Left ventricle myocardium inferior (tissue), 1 donor: Measurements from ENCODE around the gene HK3. TPM values are rescaled to one million over a fixed set of nuclear protein-coding genes. Genes with fewer than 3 reads are reported as not detected.

Source experiments
- DNase-seq: peaks from one replicate; pipeline ENCODE4 v3.0.0-alpha.2; 2020
- H3K27ac ChIP-seq: fragments of 200-600 bp; replicated peaks from 2 replicates; pipeline ENCODE4 v1.8.0; 2021
- H3K27me3 ChIP-seq: fragments of 200-600 bp; 2 replicates; pipeline ENCODE4 v1.8.0; 2021; ENCODE audit warnings: low read depth
- H3K36me3 ChIP-seq: fragments of 200-600 bp; 2 replicates; pipeline ENCODE4 v1.8.0; 2021
- H3K4me1 ChIP-seq: fragments of 200-600 bp; 2 replicates; pipeline ENCODE4 v1.8.0; 2021
- H3K4me3 ChIP-seq: fragments of 200-600 bp; 2 replicates; pipeline ENCODE4 v1.8.0; 2021; ENCODE audit warnings: mild to moderate bottlenecking, moderate library complexity
- H3K9me3 ChIP-seq: fragments of 200-600 bp; replicated peaks from 2 replicates; pipeline ENCODE4 v1.8.0; 2021
- intact Hi-C: fragments of 100-400 bp; cut with micrococcal nuclease; formaldehyde crosslinking; loops from one replicate; pipeline ENCODE4 v1.11.0; 2022
- total RNA-seq: library from RNA; stranded (reverse); fragmentation: NEBNext Ultra II Directional; extraction: Animal tissue kit (Norgen Biotek cat#: 25700); gene quantifications from one replicate; pipeline ENCODE4 v1.2.1, GENCODE V29; 2021
- TF ChIP-seq, protein P1 (sequence below): fragments of 200-600 bp; IDR thresholded peaks from 2 replicates; pipeline ENCODE4 v1.8.0; 2021; ENCODE audit warnings: antibody characterized with exemption, mild to moderate bottlenecking, borderline replicate concordance
- donor health status: DM: no; HTN: yes; CAD: no; lungs with severe emphysema.

Gene HK3
- total RNA-seq, 1 donor from 2014 or later: 3.5 TPM

DNA sequence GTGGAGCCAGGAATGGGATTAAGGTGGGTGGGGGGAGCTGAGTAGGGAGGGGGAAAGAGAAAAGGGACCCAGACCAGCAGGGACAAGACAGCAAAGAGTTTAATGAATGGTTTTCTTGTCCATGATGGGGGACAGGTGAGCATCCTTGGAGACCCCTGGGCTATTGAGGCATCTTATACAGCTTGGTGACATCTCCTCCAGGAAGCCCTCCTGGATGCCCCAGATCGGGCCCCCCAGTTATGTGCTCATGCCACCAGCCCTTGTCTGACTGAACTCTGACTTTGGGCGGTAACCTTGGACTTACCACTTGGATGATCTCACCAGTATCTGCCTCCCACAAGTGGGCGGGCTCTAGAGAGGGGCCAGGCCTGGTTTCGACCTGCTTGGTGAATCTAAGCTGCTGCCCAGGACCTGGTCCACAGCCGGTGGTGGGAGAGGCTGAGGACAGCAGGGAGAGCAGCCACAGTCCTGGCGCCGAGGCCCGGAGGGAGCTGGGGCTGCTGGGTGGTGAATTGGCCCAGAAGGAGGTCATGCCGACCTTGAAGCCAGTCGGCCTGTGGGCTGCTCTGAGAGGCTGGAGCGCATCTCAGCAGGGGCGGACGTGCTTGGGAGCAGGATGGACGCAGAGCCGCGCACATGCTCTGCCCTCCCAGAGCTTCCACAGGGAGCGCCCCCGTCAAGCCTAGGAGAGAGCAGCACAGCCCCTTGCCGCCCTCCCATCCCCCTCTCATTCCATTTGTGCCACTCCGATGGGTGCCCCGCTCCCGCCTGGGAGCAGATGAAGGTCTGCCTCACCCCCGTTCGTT, 52.6 kb downstream of the HK3 start:
- intact Hi-C loops: no loop called here
- DNase-seq: no peak

DNA sequence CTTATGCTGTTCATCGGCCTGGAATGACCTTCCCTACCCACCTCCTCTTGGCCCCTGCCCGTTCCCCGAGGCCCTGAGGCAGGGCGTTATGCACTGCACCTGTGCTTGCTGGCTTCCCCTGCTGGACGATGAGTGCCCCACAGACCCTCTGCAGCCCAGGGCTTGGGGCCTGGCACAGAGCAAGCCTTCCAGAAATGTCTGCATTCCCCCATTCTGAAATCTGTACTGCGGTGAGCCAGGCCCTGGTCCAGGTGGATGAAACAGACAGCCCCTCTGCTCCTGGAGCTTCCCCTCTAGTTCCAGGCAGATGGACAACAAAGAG, 53.8 kb downstream of the HK3 start:
- no peak overlapping the region for H3K4me3 ChIP-seq
- no peak for DNase-seq
- H3K4me1 ChIP-seq: no peaks in the 10 kb centered on the region
- no peaks in the 10 kb centered on the region for H3K36me3 ChIP-seq
- TF ChIP-seq, protein P1, sequence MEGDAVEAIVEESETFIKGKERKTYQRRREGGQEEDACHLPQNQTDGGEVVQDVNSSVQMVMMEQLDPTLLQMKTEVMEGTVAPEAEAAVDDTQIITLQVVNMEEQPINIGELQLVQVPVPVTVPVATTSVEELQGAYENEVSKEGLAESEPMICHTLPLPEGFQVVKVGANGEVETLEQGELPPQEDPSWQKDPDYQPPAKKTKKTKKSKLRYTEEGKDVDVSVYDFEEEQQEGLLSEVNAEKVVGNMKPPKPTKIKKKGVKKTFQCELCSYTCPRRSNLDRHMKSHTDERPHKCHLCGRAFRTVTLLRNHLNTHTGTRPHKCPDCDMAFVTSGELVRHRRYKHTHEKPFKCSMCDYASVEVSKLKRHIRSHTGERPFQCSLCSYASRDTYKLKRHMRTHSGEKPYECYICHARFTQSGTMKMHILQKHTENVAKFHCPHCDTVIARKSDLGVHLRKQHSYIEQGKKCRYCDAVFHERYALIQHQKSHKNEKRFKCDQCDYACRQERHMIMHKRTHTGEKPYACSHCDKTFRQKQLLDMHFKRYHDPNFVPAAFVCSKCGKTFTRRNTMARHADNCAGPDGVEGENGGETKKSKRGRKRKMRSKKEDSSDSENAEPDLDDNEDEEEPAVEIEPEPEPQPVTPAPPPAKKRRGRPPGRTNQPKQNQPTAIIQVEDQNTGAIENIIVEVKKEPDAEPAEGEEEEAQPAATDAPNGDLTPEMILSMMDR: no peak
- no peaks in the 10 kb centered on the region for H3K9me3 ChIP-seq
- peaks cover 100% of the 10 kb centered on the region for H3K27me3 ChIP-seq
- H3K27ac ChIP-seq: no peak overlapping the region
- intact Hi-C loops: no loop called here

More for the DNA sequence above, 52.6 kb downstream of the HK3 start:
- Histone ChIP-seq H3K4me1 (no peaks in the 10 kb centered on the region), H3K27me3 (peaks cover 100% of the 10 kb centered on the region), H3K36me3 (no peaks in the 10 kb centered on the region), H3K9me3 (no peaks in the 10 kb centered on the region), H3K4me3 (no peak overlapping the region), H3K27ac (no peak overlapping the region)
- TF ChIP-seq, protein P1: no peak

DNA sequence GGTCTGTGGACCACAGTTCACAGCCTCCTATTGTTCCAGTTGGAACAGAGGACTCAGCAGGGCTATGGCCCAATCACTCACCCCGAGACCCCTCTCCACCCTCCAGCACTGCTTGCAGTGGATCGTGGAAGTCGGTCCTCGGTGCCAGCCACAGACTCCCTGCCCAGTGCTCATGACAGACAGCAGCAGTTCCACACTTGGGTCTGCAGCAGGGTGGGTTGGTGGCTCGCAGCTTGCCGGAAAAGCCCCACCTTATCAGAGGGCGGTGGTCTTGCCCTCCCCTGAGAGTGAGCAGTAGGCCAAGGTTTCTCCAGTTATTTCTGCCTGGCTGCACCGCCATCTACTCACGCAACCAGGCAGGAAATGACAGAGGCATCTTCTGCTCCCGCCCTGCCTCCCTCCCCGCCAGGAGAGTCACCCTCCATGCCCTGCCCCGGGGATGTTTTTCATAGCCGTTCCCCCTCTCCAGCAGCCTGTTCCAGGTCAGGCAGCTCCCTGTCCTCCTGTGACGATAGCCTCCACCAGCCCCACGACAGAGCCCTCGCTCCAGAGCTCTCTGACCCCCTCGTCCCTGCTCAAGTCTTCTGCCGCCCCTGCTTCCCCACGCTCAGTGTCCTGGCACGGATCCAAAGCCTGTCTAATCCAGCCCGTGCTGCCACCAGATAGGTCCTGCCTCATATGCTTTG, 54.3 kb downstream of the HK3 start:
- no peaks in the 10 kb centered on the region for H3K9me3 ChIP-seq
- peaks cover 100% of the 10 kb centered on the region for H3K27me3 ChIP-seq
- DNase-seq: no peak
- intact Hi-C loops: no loop called here
- H3K36me3 ChIP-seq: no peaks in the 10 kb centered on the region
- no peak overlapping the region for H3K27ac ChIP-seq
- no peaks in the 10 kb centered on the region for H3K4me1 ChIP-seq
- TF ChIP-seq, protein P1: no peak
- H3K4me3 ChIP-seq: no peak overlapping the region

DNA sequence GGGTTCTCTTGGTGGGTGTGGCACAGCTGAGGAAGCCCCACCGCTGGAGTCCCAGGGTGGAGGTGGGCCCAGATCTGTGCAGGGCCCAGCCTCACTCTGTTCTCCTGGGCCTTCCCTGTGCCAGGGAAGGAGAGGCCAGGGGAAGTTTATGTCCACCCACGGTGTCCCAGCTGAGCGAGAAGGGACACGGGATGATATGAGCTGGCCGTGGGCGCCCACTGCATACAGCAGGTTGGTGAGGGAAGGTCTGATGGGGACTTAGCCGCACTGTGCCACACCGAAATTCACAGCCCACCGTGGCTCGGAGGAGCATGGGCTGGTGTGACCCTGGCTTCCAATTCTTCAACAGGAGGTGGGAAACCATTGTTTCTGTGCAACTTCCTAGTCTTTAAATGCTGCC, 54.9 kb downstream of the HK3 start:
- Histone ChIP-seq H3K9me3 (no peaks in the 10 kb centered on the region), H3K4me3 (no peak overlapping the region), H3K4me1 (no peaks in the 10 kb centered on the region), H3K36me3 (no peaks in the 10 kb centered on the region), H3K27ac (no peak overlapping the region), H3K27me3 (peaks cover 95% of the 10 kb centered on the region)
- DNase-seq: no peak
- TF ChIP-seq, protein P1: no peak
- intact Hi-C loops: no loop called here

DNA sequence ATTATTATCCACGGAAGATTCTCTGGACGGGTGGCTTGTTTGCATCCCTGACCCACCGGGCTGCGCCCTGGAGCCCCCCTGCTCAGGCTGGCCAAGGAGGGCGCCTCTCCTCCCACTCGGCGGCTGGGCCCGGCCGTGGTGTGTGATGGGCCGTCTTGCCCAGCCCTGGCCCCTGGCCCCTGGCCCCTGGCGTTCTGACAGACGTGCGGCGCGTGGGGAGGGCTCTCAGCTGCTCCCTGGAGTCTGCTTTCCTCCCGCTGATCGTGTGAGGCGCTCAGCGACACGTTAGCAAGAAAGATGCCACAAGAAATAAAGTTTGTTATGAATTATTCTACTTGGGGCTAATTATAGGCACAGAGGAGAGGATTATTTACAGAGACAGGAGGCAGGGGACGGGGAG, 55.5 kb downstream of the HK3 start:
- intact Hi-C loops: no loop called here
- no peak for DNase-seq
- peaks cover 89% of the 10 kb centered on the region for H3K27me3 ChIP-seq
- TF ChIP-seq, protein P1: no peak
- no peaks in the 10 kb centered on the region for H3K4me1 ChIP-seq
- no peaks in the 10 kb centered on the region for H3K36me3 ChIP-seq
- H3K4me3 ChIP-seq: no peak overlapping the region
- no peaks in the 10 kb centered on the region for H3K9me3 ChIP-seq
- H3K27ac ChIP-seq: no peak overlapping the region
